Breast epithelium (tissue), 4 donors: Measurements from ENCODE around the gene GGPS1. TPM values are rescaled to one million over a fixed set of nuclear protein-coding genes. Genes with fewer than 3 reads are reported as not detected.

Experiments used
- DNase-seq, 2 donors: peaks; one replicate each; pipeline ENCODE4 v3.0.0-alpha.2; 2019; ENCODE audit warnings: low spot score in 2 of 2
- H3K27ac ChIP-seq, 2 donors: fragments of 200-600 bp; sonication (generic) in 1 of 2; one replicate each; pipeline ENCODE4 v1.5.1; 2016 to 2019; ENCODE audit warnings: mild to moderate bottlenecking in 1 of 2
- H3K27me3 ChIP-seq, 2 donors: fragments of 200-600 bp; sonication (generic) in 1 of 2; one replicate each; pipeline versions ENCODE4 v1.5.1 to v1.6.0; 2017 to 2019; ENCODE audit warnings: control low read depth in 1 of 2, mild to moderate bottlenecking in 1 of 2
- H3K36me3 ChIP-seq: fragments of 200-600 bp; one replicate; pipeline ENCODE4 v1.5.1; 2019
- H3K4me1 ChIP-seq, 2 donors: fragments of 200-600 bp; sonication (generic); one replicate each; pipeline ENCODE4 v1.5.1; 2016 to 2019; ENCODE audit warnings: control low read depth in 1 of 2
- H3K4me3 ChIP-seq, 3 donors: fragments of 200-600 bp; sonication (generic); 1 replicate in 2 of 3; 2 replicates in 1 of 3; pipeline ENCODE4 v1.5.1; 2016 to 2019; ENCODE audit warnings: mild to moderate bottlenecking in 3 of 3, moderate library complexity in 2 of 3
- H3K9me3 ChIP-seq, 2 donors: fragments of 200-600 bp; sonication (generic) in 1 of 2; one replicate each; pipeline ENCODE4 v1.5.1; 2016 to 2019; ENCODE audit warnings: control low read depth in 1 of 2
- CTCF ChIP-seq, 3 donors: fragments of 450-650 bp; IDR thresholded peaks; one replicate each; pipeline ENCODE4 v1.5.1; 2016 to 2017; ENCODE audit warnings: antibody characterized with exemption in 3 of 3, mild to moderate bottlenecking in 3 of 3, moderate library complexity in 3 of 3
- POLR2A ChIP-seq: fragments of 450-650 bp; IDR thresholded peaks from one replicate; pipeline ENCODE4 v1.6.1; 2016; ENCODE audit warnings: antibody characterized with exemption, mild to moderate bottlenecking, moderate library complexity
- POLR2AphosphoS5 ChIP-seq, 3 donors: sonication (generic); formaldehyde crosslinking; IDR thresholded peaks; one replicate each; pipeline ENCODE4 v1.6.1; 2017; ENCODE audit warnings: antibody characterized with exemption in 3 of 3
- intact Hi-C: fragments of 100-400 bp; cut with DNase I; formaldehyde crosslinking; loops from one replicate; pipeline ENCODE4 v1.15.1; 2023; ENCODE audit warnings: low total_unique reads
- total RNA-seq, 3 donors: library from RNA; depleted of rRNA; stranded (reverse); fragments of >200 nt; gene quantifications; one replicate each; pipeline ENCODE4 v1.1.0, GENCODE V29; 2016

GGPS1 gene
- total RNA-seq, 3 donors from 2014 or later, result 17.7 to 38.3 (median 22.4) TPM

- TF ChIP-seq POLR2A (no peak), POLR2AphosphoS5 (IDR thresholded peaks at IDR 0.05) (no peak), CTCF (IDR thresholded peaks at IDR 0.05) (no peak)
- no peak for DNase-seq
- Histone ChIP-seq H3K4me3 (no peak overlapping the region), H3K27ac (no peak overlapping the region), H3K9me3 (no peaks in the 10 kb centered on the region), H3K36me3 (no peaks in the 10 kb centered on the region), H3K4me1 (peaks cover 0 to 8% of the 10 kb centered on the region in 2 donors), H3K27me3 (no peaks in the 10 kb centered on the region)
- intact Hi-C loops, result no loop called here
These were observed 4.1 kb upstream of the GGPS1 start for GRCh38 chr1:235324296-235324695.

- peak overlapping the region in 1 of 3 donors; percentile 98 for H3K4me3 ChIP-seq
- peak overlapping the region in 1 of 2 donors; percentile 14 for H3K27ac ChIP-seq
- H3K4me1 ChIP-seq, result peaks cover 0 to 8% of the 10 kb centered on the region in 2 donors
- H3K27me3 ChIP-seq, result no peaks in the 10 kb centered on the region
- no peaks in the 10 kb centered on the region for H3K36me3 ChIP-seq
- no peak for TF ChIP-seq POLR2A
- no peak for TF ChIP-seq CTCF (IDR thresholded peaks at IDR 0.05)
- TF ChIP-seq POLR2AphosphoS5 (IDR thresholded peaks at IDR 0.05), result no peak
- no peaks in the 10 kb centered on the region for H3K9me3 ChIP-seq
- intact Hi-C loops, result no loop called here
- DNase-seq, result no peak
These were observed 3.2 kb upstream of the GGPS1 start for GRCh38 chr1:235325139-235325538.

- no peak for DNase-seq
- Histone ChIP-seq H3K27me3 (no peaks in the 10 kb centered on the region), H3K9me3 (no peaks in the 10 kb centered on the region), H3K27ac (no peak overlapping the region), H3K36me3 (no peaks in the 10 kb centered on the region), H3K4me1 (peaks cover 0 to 12% of the 10 kb centered on the region in 2 donors), H3K4me3 (peak overlapping the region in 2 of 3 donors; percentile 98 to 99)
- TF ChIP-seq CTCF (IDR thresholded peaks at IDR 0.05) (no peak), POLR2AphosphoS5 (IDR thresholded peaks at IDR 0.05) (no peak), POLR2A (no peak)
- intact Hi-C loops, result no loop called here
These were observed 2.5 kb upstream of the GGPS1 start for GRCh38 chr1:235325854-235326253.

GRCh38 chr1:235326719-235327558 lies 1.4 kb upstream of the GGPS1 start:
- Histone ChIP-seq H3K36me3 (no peaks in the 10 kb centered on the region), H3K27ac (peak overlapping the region; percentile 98 to 99), H3K27me3 (no peaks in the 10 kb centered on the region), H3K4me1 (peaks cover 0 to 23% of the 10 kb centered on the region in 2 donors), H3K9me3 (no peaks in the 10 kb centered on the region), H3K4me3 (peak overlapping the region; percentile 90 to 99 (median 98))
- TF ChIP-seq POLR2A (no peak), POLR2AphosphoS5 (IDR thresholded peaks at IDR 0.05) (peak in 1 of 3 donors; percentile 28)
- intact Hi-C loops, result no loop called here
- DNase-seq, result peak in 1 of 2 donors; percentile 25

- peak; percentile 75 for TF ChIP-seq POLR2A
- TF ChIP-seq POLR2AphosphoS5 (IDR thresholded peaks at IDR 0.05), result peak in 2 of 3 donors; percentile 38 to 74
- TF ChIP-seq CTCF (IDR thresholded peaks at IDR 0.05), result no peak
- Histone ChIP-seq H3K4me3 (peak within 1 kb of the TSS; percentile 90 to 99 (median 98)), H3K36me3 (no peaks in the 10 kb centered on the region), H3K9me3 (no peaks in the 10 kb centered on the region), H3K27ac (peak within 1 kb of the TSS; percentile 98 to 99), H3K27me3 (no peaks in the 10 kb centered on the region), H3K4me1 (peaks cover 0 to 27% of the 10 kb centered on the region in 2 donors)
- peak in 1 of 2 donors; percentile 81 for DNase-seq
- intact Hi-C loops, result no loop called here
These were observed 655 bp upstream of the GGPS1 start, which contains the start of gene ARID4B for GRCh38 chr1:235327559-235328270. ARID4B (minus strand) TSS chr1:235328179; CDS start chr1:235326919, 1,260 bp downstream.
